SH-SY5Y (cell line): ENCODE results near the gene NELFA.

Experiments used
- GATA2 ChIP-seq: IDR thresholded peaks from 2 replicates; pipeline ENCODE4 v1.6.1; 2011; ENCODE audit warnings: mild to moderate bottlenecking, low read depth, low read length
- GATA3 ChIP-seq: IDR thresholded peaks from 2 replicates; pipeline ENCODE4 v1.6.1; 2011; ENCODE audit warnings: low read depth, mild to moderate bottlenecking, low read length, moderate library complexity

DNA sequence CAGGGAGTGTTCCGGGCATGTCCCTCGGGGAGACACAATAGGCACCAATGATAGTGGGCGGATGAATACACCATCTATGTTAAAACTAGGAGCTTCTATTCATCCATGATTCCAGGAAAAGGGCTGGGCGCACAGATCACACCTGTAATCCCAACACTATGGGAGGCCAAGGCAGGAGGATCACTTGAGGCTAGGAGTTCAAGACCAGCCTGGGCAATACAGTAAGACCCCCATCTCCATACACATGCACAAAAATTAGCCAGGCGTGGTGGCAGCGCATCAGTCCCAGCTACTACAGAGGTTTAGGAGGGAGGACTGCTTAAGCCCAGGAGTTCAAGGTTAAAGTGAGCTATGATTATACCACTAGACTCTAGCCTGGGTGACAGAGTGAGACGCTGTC, 2.4 kb downstream of the NELFA start:
- no peak for TF ChIP-seq GATA2
- TF ChIP-seq GATA3, result no peak
